Neural cell (in vitro differentiated cells): Measurements from ENCODE around the gene SPATA33. TPM values are rescaled to one million over a fixed set of nuclear protein-coding genes. Genes with fewer than 3 reads are reported as not detected.

Experiments
- H2AFZ ChIP-seq: fragments of 200-600, 300-800 bp; sonication (generic), shearing (Covaris generic); 2 replicates; pipeline ENCODE4 v1.6.0; 2014; ENCODE audit warnings: low read depth, mild to moderate bottlenecking, antibody characterized with exemption, low read length, moderate library complexity
- H3F3A ChIP-seq: fragments of 200-600 bp; shearing (Covaris generic); 2 replicates; pipeline ENCODE4 v1.6.1; 2016; ENCODE audit warnings: mild to moderate bottlenecking, moderate library complexity, mixed read lengths, antibody characterized with exemption, low read length; ENCODE audit not compliant: insufficient read depth, poor library complexity, severe bottlenecking
- H3K27ac ChIP-seq: fragments of 200-600, 300-800 bp; sonication (generic), shearing (Covaris generic); 2 replicates; pipeline ENCODE4 v1.5.1; 2014; ENCODE audit warnings: mild to moderate bottlenecking, low read length, moderate library complexity
- H3K27me3 ChIP-seq: fragments of 300-800, 200-600 bp; sonication (generic), shearing (Covaris generic); 2 replicates; pipeline ENCODE4 v1.6.0; 2014; ENCODE audit warnings: mild to moderate bottlenecking, low read depth, low read length, moderate library complexity; ENCODE audit not compliant: insufficient read depth
- H3K36me3 ChIP-seq: fragments of 300-800, 200-600 bp; sonication (generic), shearing (Covaris generic); 2 replicates; pipeline ENCODE4 v1.5.1; 2014; ENCODE audit warnings: mild to moderate bottlenecking, antibody characterized with exemption, low read length, moderate library complexity; ENCODE audit not compliant: insufficient read depth
- H3K4me2 ChIP-seq: fragments of 300-800, 200-600 bp; sonication (generic), shearing (Covaris generic); 2 replicates; pipeline ENCODE4 v1.6.0; 2014; ENCODE audit warnings: mild to moderate bottlenecking, low read length
- H3K4me3 ChIP-seq: fragments of 300-800, 200-600 bp; sonication (generic), shearing (Covaris generic); 2 replicates; pipeline ENCODE4 v1.5.1; 2014; ENCODE audit warnings: mild to moderate bottlenecking, low read length, moderate library complexity
- H3K79me2 ChIP-seq: fragments of 200-600 bp; shearing (Covaris generic); replicated peaks from 2 replicates; pipeline ENCODE4 v1.6.0; 2014; ENCODE audit warnings: mild to moderate bottlenecking, low read length, moderate library complexity; ENCODE audit not compliant: insufficient read depth
- H3K9ac ChIP-seq: fragments of 300-800, 200-600 bp; sonication (generic), shearing (Covaris generic); 2 replicates; pipeline ENCODE4 v1.6.1; 2016; ENCODE audit warnings: mild to moderate bottlenecking, low read length, mixed read lengths
- H3K9me2 ChIP-seq: fragments of 200-600 bp; shearing (Covaris generic); 2 replicates; pipeline ENCODE4 v1.6.1; 2016; ENCODE audit warnings: mild to moderate bottlenecking, low read length, mixed read lengths; ENCODE audit not compliant: insufficient read depth
- H3K9me3 ChIP-seq: fragments of 200-600, 300-800 bp; sonication (generic), shearing (Covaris generic); 2 replicates; pipeline ENCODE4 v1.6.1; 2016; ENCODE audit warnings: mild to moderate bottlenecking, mixed run types, low read length, moderate library complexity, mixed read lengths
- H4K20me1 ChIP-seq: fragments of 200-600 bp; shearing (Covaris generic); 2 replicates; pipeline ENCODE4 v1.6.1; 2016; ENCODE audit warnings: mild to moderate bottlenecking, mixed run types; ENCODE audit not compliant: insufficient read depth
- EP300 ChIP-seq: fragments of 450-650 bp; conservative IDR thresholded peaks from 2 replicates; pipeline ENCODE4 v1.6.1; 2014; ENCODE audit warnings: antibody characterized with exemption, mild to moderate bottlenecking, moderate library complexity; ENCODE audit not compliant: poor library complexity, severe bottlenecking
- MXI1 ChIP-seq: fragments of 450-650 bp; conservative IDR thresholded peaks from 2 replicates; pipeline ENCODE4 v1.6.1; 2014; ENCODE audit warnings: antibody characterized with exemption, mild to moderate bottlenecking; ENCODE audit not compliant: poor library complexity, severe bottlenecking
- POLR2AphosphoS5 ChIP-seq: IDR thresholded peaks from 2 replicates; pipeline ENCODE4 v1.6.1; 2012
- RAD21 ChIP-seq: fragments of 450-650 bp; conservative IDR thresholded peaks from 2 replicates; pipeline ENCODE4 v1.6.1; 2014; ENCODE audit warnings: antibody characterized with exemption, mild to moderate bottlenecking, moderate library complexity
- SMC3 ChIP-seq: fragments of 450-650 bp; conservative IDR thresholded peaks from 2 replicates; pipeline ENCODE4 v1.6.1; 2014; ENCODE audit warnings: antibody characterized with exemption, mild to moderate bottlenecking, moderate library complexity; ENCODE audit not compliant: poor library complexity
- TAF1 ChIP-seq: IDR thresholded peaks from 2 replicates; pipeline ENCODE4 v1.6.1; 2012; ENCODE audit warnings: low read depth
- polyA plus RNA-seq: library from polyadenylated mRNA; depleted of rRNA; stranded (reverse); fragments of >200 nt; gene quantifications from 2 replicates; pipeline ENCODE4 v1.2.3, GENCODE V29; 2014
- TF ChIP-seq, protein P1 (sequence below): IDR thresholded peaks from 2 replicates; pipeline ENCODE4 v1.6.1; 2012; ENCODE audit warnings: borderline replicate concordance
- TF ChIP-seq, protein P2 (sequence below): fragments of 450-650 bp; IDR thresholded peaks from 2 replicates; pipeline ENCODE4 v1.5.1; 2014; ENCODE audit warnings: antibody characterized with exemption, mild to moderate bottlenecking, moderate library complexity; ENCODE audit not compliant: poor library complexity, severe bottlenecking

The SPATA33 gene
- polyA plus RNA-seq, 1 donor from 2014 or later = 16.0 TPM

GRCh38 chr16:89643769-89644300, 13.8 kb upstream of the SPATA33 start:
- Histone ChIP-seq H3K27ac (no peak overlapping the region), H3K27me3 (no peaks in the 10 kb centered on the region), H3K9me3 (no peaks in the 10 kb centered on the region), H3K79me2 (no peaks in the 10 kb centered on the region), H2AFZ (no peak overlapping the region), H3K9ac (no peak overlapping the region), H3K4me3 (no peak overlapping the region), H3K36me3 (no peaks in the 10 kb centered on the region), H4K20me1 (no peaks in the 10 kb centered on the region), H3F3A (no peaks in the 10 kb centered on the region), H3K4me2 (no peak overlapping the region), H3K9me2 (no peaks in the 10 kb centered on the region)
- TF ChIP-seq SMC3 = no peak
- TF ChIP-seq TAF1 = no peak
- TF ChIP-seq EP300 = no peak
- no peak for TF ChIP-seq MXI1
- no peak for TF ChIP-seq RAD21
- TF ChIP-seq POLR2AphosphoS5 = no peak
- TF ChIP-seq, protein P1, sequence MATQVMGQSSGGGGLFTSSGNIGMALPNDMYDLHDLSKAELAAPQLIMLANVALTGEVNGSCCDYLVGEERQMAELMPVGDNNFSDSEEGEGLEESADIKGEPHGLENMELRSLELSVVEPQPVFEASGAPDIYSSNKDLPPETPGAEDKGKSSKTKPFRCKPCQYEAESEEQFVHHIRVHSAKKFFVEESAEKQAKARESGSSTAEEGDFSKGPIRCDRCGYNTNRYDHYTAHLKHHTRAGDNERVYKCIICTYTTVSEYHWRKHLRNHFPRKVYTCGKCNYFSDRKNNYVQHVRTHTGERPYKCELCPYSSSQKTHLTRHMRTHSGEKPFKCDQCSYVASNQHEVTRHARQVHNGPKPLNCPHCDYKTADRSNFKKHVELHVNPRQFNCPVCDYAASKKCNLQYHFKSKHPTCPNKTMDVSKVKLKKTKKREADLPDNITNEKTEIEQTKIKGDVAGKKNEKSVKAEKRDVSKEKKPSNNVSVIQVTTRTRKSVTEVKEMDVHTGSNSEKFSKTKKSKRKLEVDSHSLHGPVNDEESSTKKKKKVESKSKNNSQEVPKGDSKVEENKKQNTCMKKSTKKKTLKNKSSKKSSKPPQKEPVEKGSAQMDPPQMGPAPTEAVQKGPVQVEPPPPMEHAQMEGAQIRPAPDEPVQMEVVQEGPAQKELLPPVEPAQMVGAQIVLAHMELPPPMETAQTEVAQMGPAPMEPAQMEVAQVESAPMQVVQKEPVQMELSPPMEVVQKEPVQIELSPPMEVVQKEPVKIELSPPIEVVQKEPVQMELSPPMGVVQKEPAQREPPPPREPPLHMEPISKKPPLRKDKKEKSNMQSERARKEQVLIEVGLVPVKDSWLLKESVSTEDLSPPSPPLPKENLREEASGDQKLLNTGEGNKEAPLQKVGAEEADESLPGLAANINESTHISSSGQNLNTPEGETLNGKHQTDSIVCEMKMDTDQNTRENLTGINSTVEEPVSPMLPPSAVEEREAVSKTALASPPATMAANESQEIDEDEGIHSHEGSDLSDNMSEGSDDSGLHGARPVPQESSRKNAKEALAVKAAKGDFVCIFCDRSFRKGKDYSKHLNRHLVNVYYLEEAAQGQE = no peak
- TF ChIP-seq, protein P2, sequence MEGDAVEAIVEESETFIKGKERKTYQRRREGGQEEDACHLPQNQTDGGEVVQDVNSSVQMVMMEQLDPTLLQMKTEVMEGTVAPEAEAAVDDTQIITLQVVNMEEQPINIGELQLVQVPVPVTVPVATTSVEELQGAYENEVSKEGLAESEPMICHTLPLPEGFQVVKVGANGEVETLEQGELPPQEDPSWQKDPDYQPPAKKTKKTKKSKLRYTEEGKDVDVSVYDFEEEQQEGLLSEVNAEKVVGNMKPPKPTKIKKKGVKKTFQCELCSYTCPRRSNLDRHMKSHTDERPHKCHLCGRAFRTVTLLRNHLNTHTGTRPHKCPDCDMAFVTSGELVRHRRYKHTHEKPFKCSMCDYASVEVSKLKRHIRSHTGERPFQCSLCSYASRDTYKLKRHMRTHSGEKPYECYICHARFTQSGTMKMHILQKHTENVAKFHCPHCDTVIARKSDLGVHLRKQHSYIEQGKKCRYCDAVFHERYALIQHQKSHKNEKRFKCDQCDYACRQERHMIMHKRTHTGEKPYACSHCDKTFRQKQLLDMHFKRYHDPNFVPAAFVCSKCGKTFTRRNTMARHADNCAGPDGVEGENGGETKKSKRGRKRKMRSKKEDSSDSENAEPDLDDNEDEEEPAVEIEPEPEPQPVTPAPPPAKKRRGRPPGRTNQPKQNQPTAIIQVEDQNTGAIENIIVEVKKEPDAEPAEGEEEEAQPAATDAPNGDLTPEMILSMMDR = no peak

DNA sequence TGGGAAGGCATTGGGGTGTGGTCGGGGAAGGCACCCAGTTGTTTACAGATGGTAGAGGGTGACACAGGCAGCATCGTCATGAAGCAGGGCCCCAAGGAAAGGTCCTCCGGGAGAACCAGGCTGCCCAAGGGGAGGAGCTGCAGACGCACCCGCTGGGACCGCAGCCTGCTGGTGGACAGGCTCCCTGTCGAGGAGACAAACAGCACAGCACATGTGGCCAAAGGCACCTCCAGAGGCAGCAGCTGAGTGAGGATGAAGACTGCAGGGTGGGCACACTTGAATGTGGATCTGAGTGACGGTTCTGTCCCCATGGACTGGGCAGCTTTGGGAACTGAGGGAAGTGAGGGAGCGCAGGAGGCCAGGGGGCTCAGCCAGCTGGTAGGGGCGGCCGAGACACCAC, 12.5 kb upstream of the SPATA33 start:
- TF ChIP-seq, protein P1 = no peak
- no peak overlapping the region for H3K27ac ChIP-seq
- H3K4me3 ChIP-seq = no peak overlapping the region
- no peak overlapping the region for H3K9ac ChIP-seq
- no peaks in the 10 kb centered on the region for H3K27me3 ChIP-seq
- no peaks in the 10 kb centered on the region for H4K20me1 ChIP-seq
- H3K9me2 ChIP-seq = no peaks in the 10 kb centered on the region
- H2AFZ ChIP-seq = no peak overlapping the region
- no peaks in the 10 kb centered on the region for H3K79me2 ChIP-seq
- H3K36me3 ChIP-seq = no peaks in the 10 kb centered on the region
- H3F3A ChIP-seq = no peaks in the 10 kb centered on the region
- H3K9me3 ChIP-seq = no peaks in the 10 kb centered on the region
- no peak overlapping the region for H3K4me2 ChIP-seq
